ENCODE data around the gene ELMOD3.

GRCh38 chr2:85410584-85411404, 56.2 kb downstream of the ELMOD3 start:
- TF ChIP-seq CTCF (IDR thresholded peaks at IDR 0.05 in 2 of 3, conservative IDR thresholded peaks at IDR 0.05 in 1 of 3; ENCODE audit: insufficient read depth in 2 of 3, low read depth in 1 of 3, low read length in 3 of 3) (no peak), MEIS2 (IDR thresholded peaks at IDR 0.05; ENCODE audit: partially characterized antibody) (no peak), JUNB (CRISPR knock-in tag; conservative IDR thresholded peaks at IDR 0.05) (no peak), POLR2AphosphoS2 (IDR thresholded peaks at IDR 0.05; ENCODE audit: low read length) (no peak)

All from K562 (cell line).